NCI-H748 (cell line): ENCODE results near the gene GRAP2.

Experiments
- DNase-seq: peaks from one replicate; lab custom pipeline; 2025; ENCODE audit not compliant: unreplicated experiment; lab: John Stamatoyannopoulos, UW

The GRAP2 gene

GRCh38 chr22:40008726-40009291 lies 107.9 kb downstream of the GRAP2 start:
- peak; percentile 32 for DNase-seq

- peak; percentile 78 for DNase-seq
Observed at GRCh38 chr22:40009292-40009774, 108.4 kb downstream of the GRAP2 start.

GRCh38 chr22:40009951-40010671 lies 109.2 kb downstream of the GRAP2 start:
- DNase-seq = peak; percentile 27

GRCh38 chr22:40010746-40011145 lies 109.9 kb downstream of the GRAP2 start:
- DNase-seq = no peak

DNA sequence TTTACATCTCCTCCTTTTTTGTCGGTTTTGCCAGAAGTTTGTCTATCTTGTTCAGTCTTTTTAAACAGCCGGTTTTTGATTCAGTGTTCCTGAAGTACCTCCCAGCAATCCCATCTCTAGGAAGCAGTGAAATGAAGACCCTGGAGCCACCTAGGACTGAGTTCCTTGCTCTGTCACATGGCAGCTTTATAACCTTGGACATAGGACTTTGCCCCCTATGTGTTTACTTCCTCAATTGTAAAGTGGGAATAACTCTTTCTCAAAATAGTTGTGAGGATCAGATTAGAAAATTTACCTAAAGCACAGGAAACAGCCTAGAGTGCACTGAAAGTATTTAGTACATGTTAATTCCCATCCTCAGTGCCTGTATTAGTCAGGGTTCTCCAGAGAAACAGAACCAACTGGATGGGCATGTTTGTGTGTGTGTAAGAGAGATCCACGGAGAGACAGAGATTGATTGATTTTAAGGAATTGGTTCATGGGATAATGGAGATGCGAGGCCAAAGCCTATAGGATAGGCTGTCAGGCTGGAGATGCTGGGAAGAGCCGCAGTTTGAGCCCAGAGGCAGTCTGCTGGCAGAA lies 113.9 kb downstream of the GRAP2 start:
- DNase-seq = no peak

- DNase-seq = no peak
Observed at GRCh38 chr22:40015358-40015976, 114.6 kb downstream of the GRAP2 start.

DNA sequence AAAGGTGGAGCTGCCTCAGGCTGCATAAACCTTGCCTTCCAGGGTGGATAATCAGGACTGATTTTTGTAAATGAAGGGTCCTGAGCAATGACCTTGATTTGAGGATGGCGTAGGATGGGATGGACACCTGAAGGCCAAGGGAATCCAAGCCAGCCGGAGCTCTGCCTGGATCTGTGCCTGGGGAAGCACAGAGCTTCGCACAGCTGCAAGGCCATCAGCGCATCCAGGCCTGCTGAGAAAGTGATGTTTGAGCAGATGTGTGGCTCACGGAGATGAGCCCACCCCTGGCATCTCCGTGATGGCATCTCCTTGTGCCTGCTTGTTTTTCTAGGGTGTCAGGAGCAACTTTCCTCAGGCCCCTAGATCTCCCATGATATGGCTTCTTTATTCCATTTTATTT lies 117.2 kb downstream of the GRAP2 start:
- no peak for DNase-seq

- DNase-seq = no peak
Observed at GRCh38 chr22:40019100-40019499, 118.2 kb downstream of the GRAP2 start.

DNA sequence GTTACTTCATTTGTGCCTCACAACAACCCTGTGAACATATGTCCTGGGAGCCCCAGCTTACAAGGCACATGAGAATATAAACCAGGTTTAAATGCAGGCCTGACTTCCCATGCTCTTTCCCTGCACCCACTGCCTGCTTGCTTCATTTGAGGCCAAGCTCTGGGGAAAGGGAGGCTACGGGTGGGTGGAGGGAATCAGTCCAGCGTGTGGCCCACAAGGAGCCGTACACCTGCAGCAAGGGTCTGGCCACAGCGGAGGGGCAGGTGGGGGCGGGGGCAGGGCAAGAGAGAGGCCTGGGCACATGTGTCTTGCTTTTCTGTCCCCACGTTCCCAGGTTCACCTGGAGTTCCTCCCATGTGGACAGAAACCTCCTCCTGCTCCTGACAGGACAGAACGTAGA lies 120.1 kb downstream of the GRAP2 start:
- no peak for DNase-seq

DNA sequence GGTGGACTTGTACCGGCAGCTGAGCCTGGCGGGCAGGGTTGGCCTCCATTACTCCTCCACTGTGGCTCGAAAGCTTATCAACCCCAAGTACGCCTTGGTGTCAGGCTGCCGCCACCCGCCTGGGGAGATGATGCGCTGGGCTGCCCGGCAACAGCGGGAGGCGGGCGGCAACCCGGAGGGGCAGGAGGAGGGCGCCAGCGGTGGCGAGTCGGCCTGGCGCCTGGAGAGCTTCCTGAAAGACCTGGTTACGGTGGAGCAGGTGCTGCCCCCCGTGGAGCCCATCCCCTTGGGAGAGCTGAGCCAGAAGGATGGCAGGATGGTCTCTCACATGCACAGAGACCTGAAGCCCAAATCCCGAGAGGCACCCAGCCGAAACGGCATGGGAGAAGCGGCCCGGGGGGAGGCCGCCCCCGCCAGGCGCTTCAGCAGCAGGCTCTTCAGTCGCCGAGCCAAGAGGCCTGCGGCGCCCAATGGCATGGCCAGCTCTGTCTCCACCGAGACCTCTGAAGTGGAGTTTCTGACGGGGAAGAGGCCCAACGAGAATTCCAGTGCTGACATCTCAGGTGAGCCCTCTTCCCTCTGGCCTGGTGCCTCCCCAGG lies 120.6 kb downstream of the GRAP2 start:
- no peak for DNase-seq

- no peak for DNase-seq
Observed at GRCh38 chr22:40022536-40023240, 121.8 kb downstream of the GRAP2 start.
